ENCODE data around the gene AGAP5. TPM values are rescaled to one million over a fixed set of nuclear protein-coding genes. Genes with fewer than 3 reads are reported as not detected.

Gene AGAP5
- total and polyA plus RNA-seq, 2 donors = 3.7 to 9.0 TPM

- Histone ChIP-seq H3K4me1 (ENCODE audit: control insufficient read depth in 2 of 2, insufficient read depth in 2 of 2, low read length in 2 of 2) (peaks cover 9 to 18% of the 10 kb centered on the region in 2 donors), H3K4me3 (ENCODE audit: low read length in 2 of 2) (no peak overlapping the region), H3K27ac (ENCODE audit: low read depth in 1 of 2, low read length in 1 of 2) (no peak overlapping the region), H3K9me3 (ENCODE audit: control insufficient read depth in 2 of 2, insufficient read depth in 1 of 2, low read length in 1 of 2) (no peaks in the 10 kb centered on the region), H3K27me3 (ENCODE audit: control insufficient read depth in 2 of 2, insufficient read depth in 1 of 2, low read length in 1 of 2) (peaks cover 0 to 18% of the 10 kb centered on the region in 2 donors), H3K36me3 (ENCODE audit: control insufficient read depth in 2 of 2, insufficient read depth in 2 of 2, low read length in 1 of 2) (no peaks in the 10 kb centered on the region)
- WGBS = 31% methylated on average over 5 of the region's 5 CpGs
- DNase-seq (ENCODE audit: low read depth in 6 of 9, low spot score in 9 of 9) = peak in 8 of 9 donors; percentile 24 to 76 (median 52)
Observed at GRCh38 chr10:73644015-73644743, 53.7 kb downstream of the AGAP5 start.

- no peak for DNase-seq (ENCODE audit: low read depth in 6 of 9, low spot score in 9 of 9)
- no peak overlapping the region for H3K4me3 ChIP-seq (ENCODE audit: low read length in 2 of 2)
- WGBS = 84% methylated on average over 2 of the region's 2 CpGs
- H3K36me3 ChIP-seq (ENCODE audit: control insufficient read depth in 2 of 2, insufficient read depth in 2 of 2, low read length in 1 of 2) = no peaks in the 10 kb centered on the region
- no peaks in the 10 kb centered on the region for H3K9me3 ChIP-seq (ENCODE audit: control insufficient read depth in 2 of 2, insufficient read depth in 1 of 2, low read length in 1 of 2)
- H3K4me1 ChIP-seq (ENCODE audit: control insufficient read depth in 2 of 2, insufficient read depth in 2 of 2, low read length in 2 of 2) = peaks cover 8 to 15% of the 10 kb centered on the region in 2 donors
- H3K27me3 ChIP-seq (ENCODE audit: control insufficient read depth in 2 of 2, insufficient read depth in 1 of 2, low read length in 1 of 2) = peaks cover 0 to 18% of the 10 kb centered on the region in 2 donors
- H3K27ac ChIP-seq (ENCODE audit: low read depth in 1 of 2, low read length in 1 of 2) = no peak overlapping the region
Observed at GRCh38 chr10:73643362-73643761, 54.5 kb downstream of the AGAP5 start.

- H3K27ac ChIP-seq (ENCODE audit: low read depth in 1 of 2, low read length in 1 of 2) = no peak within 1 kb of the TSS
- no peaks in the 10 kb centered on the region for H3K36me3 ChIP-seq (ENCODE audit: control insufficient read depth in 2 of 2, insufficient read depth in 2 of 2, low read length in 1 of 2)
- DNase-seq (ENCODE audit: low read depth in 6 of 9, low spot score in 9 of 9) = no peak
- H3K4me3 ChIP-seq (ENCODE audit: low read length in 2 of 2) = no peak within 1 kb of the TSS
- no peaks in the 10 kb centered on the region for H3K9me3 ChIP-seq (ENCODE audit: control insufficient read depth in 2 of 2, insufficient read depth in 1 of 2, low read length in 1 of 2)
- no peaks in the 10 kb centered on the region for H3K4me1 ChIP-seq (ENCODE audit: control insufficient read depth in 2 of 2, insufficient read depth in 2 of 2, low read length in 2 of 2)
- WGBS = 87% methylated on average over 9 of the region's 9 CpGs
- peaks cover 0 to 11% of the 10 kb centered on the region in 2 donors for H3K27me3 ChIP-seq (ENCODE audit: control insufficient read depth in 2 of 2, insufficient read depth in 1 of 2, low read length in 1 of 2)
Observed at GRCh38 chr10:73641328-73642060, 56.4 kb downstream of the AGAP5 start, which contains the start of gene MYOZ1. MYOZ1 (minus strand) TSS chr10:73641474; CDS start chr10:73640017, 1,457 bp downstream.

GRCh38 chr10:73639286-73639685 is 58.6 kb downstream of the AGAP5 start:
- H3K36me3 ChIP-seq (ENCODE audit: control insufficient read depth in 2 of 2, insufficient read depth in 2 of 2, low read length in 1 of 2) = no peaks in the 10 kb centered on the region
- WGBS = 97% methylated on average over 3 of the region's 3 CpGs
- H3K4me3 ChIP-seq (ENCODE audit: low read length in 2 of 2) = no peak overlapping the region
- no peak overlapping the region for H3K27ac ChIP-seq (ENCODE audit: low read depth in 1 of 2, low read length in 1 of 2)
- peaks cover 0 to 11% of the 10 kb centered on the region in 2 donors for H3K27me3 ChIP-seq (ENCODE audit: control insufficient read depth in 2 of 2, insufficient read depth in 1 of 2, low read length in 1 of 2)
- DNase-seq (ENCODE audit: low read depth in 6 of 9, low spot score in 9 of 9) = no peak
- H3K9me3 ChIP-seq (ENCODE audit: control insufficient read depth in 2 of 2, insufficient read depth in 1 of 2, low read length in 1 of 2) = no peaks in the 10 kb centered on the region
- H3K4me1 ChIP-seq (ENCODE audit: control insufficient read depth in 2 of 2, insufficient read depth in 2 of 2, low read length in 2 of 2) = no peaks in the 10 kb centered on the region

- H3K4me3 ChIP-seq (ENCODE audit: low read length in 2 of 2) = no peak overlapping the region
- H3K9me3 ChIP-seq (ENCODE audit: control insufficient read depth in 2 of 2, insufficient read depth in 1 of 2, low read length in 1 of 2) = no peaks in the 10 kb centered on the region
- H3K4me1 ChIP-seq (ENCODE audit: control insufficient read depth in 2 of 2, insufficient read depth in 2 of 2, low read length in 2 of 2) = no peaks in the 10 kb centered on the region
- no peak for DNase-seq (ENCODE audit: low read depth in 6 of 9, low spot score in 9 of 9)
- H3K27ac ChIP-seq (ENCODE audit: low read depth in 1 of 2, low read length in 1 of 2) = no peak overlapping the region
- 63% methylated on average over 1 of the region's 1 CpG for WGBS
- H3K27me3 ChIP-seq (ENCODE audit: control insufficient read depth in 2 of 2, insufficient read depth in 1 of 2, low read length in 1 of 2) = peaks cover 0 to 5% of the 10 kb centered on the region in 2 donors
- H3K36me3 ChIP-seq (ENCODE audit: control insufficient read depth in 2 of 2, insufficient read depth in 2 of 2, low read length in 1 of 2) = no peaks in the 10 kb centered on the region
Observed at GRCh38 chr10:73635781-73636180, 62.1 kb downstream of the AGAP5 start.

- 92% methylated on average over 5 of the region's 5 CpGs for WGBS
- H3K4me3 ChIP-seq (ENCODE audit: low read length in 2 of 2) = no peak overlapping the region
- H3K27me3 ChIP-seq (ENCODE audit: control insufficient read depth in 2 of 2, insufficient read depth in 1 of 2, low read length in 1 of 2) = peaks cover 0 to 3% of the 10 kb centered on the region in 2 donors
- DNase-seq (ENCODE audit: low read depth in 6 of 9, low spot score in 9 of 9) = no peak
- no peaks in the 10 kb centered on the region for H3K36me3 ChIP-seq (ENCODE audit: control insufficient read depth in 2 of 2, insufficient read depth in 2 of 2, low read length in 1 of 2)
- no peaks in the 10 kb centered on the region for H3K9me3 ChIP-seq (ENCODE audit: control insufficient read depth in 2 of 2, insufficient read depth in 1 of 2, low read length in 1 of 2)
- no peak overlapping the region for H3K27ac ChIP-seq (ENCODE audit: low read depth in 1 of 2, low read length in 1 of 2)
- H3K4me1 ChIP-seq (ENCODE audit: control insufficient read depth in 2 of 2, insufficient read depth in 2 of 2, low read length in 2 of 2) = no peaks in the 10 kb centered on the region
Observed at GRCh38 chr10:73634421-73634820, 63.5 kb downstream of the AGAP5 start.

- 98% methylated on average over 5 of the region's 5 CpGs for WGBS
- H3K27me3 ChIP-seq (ENCODE audit: control insufficient read depth in 2 of 2, insufficient read depth in 1 of 2, low read length in 1 of 2) = no peaks in the 10 kb centered on the region
- no peak overlapping the region for H3K27ac ChIP-seq (ENCODE audit: low read depth in 1 of 2, low read length in 1 of 2)
- H3K4me3 ChIP-seq (ENCODE audit: low read length in 2 of 2) = no peak overlapping the region
- H3K4me1 ChIP-seq (ENCODE audit: control insufficient read depth in 2 of 2, insufficient read depth in 2 of 2, low read length in 2 of 2) = peaks cover 4 to 7% of the 10 kb centered on the region in 2 donors
- no peaks in the 10 kb centered on the region for H3K36me3 ChIP-seq (ENCODE audit: control insufficient read depth in 2 of 2, insufficient read depth in 2 of 2, low read length in 1 of 2)
- no peak for DNase-seq (ENCODE audit: low read depth in 6 of 9, low spot score in 9 of 9)
- H3K9me3 ChIP-seq (ENCODE audit: control insufficient read depth in 2 of 2, insufficient read depth in 1 of 2, low read length in 1 of 2) = no peaks in the 10 kb centered on the region
Observed at GRCh38 chr10:73629165-73629564, 68.7 kb downstream of the AGAP5 start.

GRCh38 chr10:73628405-73628804 is 69.5 kb downstream of the AGAP5 start:
- H3K4me1 ChIP-seq (ENCODE audit: control insufficient read depth in 2 of 2, insufficient read depth in 2 of 2, low read length in 2 of 2) = peaks cover 4 to 7% of the 10 kb centered on the region in 2 donors
- no peaks in the 10 kb centered on the region for H3K9me3 ChIP-seq (ENCODE audit: control insufficient read depth in 2 of 2, insufficient read depth in 1 of 2, low read length in 1 of 2)
- no peak for DNase-seq (ENCODE audit: low read depth in 6 of 9, low spot score in 9 of 9)
- H3K36me3 ChIP-seq (ENCODE audit: control insufficient read depth in 2 of 2, insufficient read depth in 2 of 2, low read length in 1 of 2) = no peaks in the 10 kb centered on the region
- H3K27ac ChIP-seq (ENCODE audit: low read depth in 1 of 2, low read length in 1 of 2) = no peak overlapping the region
- H3K4me3 ChIP-seq (ENCODE audit: low read length in 2 of 2) = no peak overlapping the region
- no peaks in the 10 kb centered on the region for H3K27me3 ChIP-seq (ENCODE audit: control insufficient read depth in 2 of 2, insufficient read depth in 1 of 2, low read length in 1 of 2)
- 92% methylated on average over 7 of the region's 7 CpGs for WGBS

GRCh38 chr10:73627300-73627699 is 70.6 kb downstream of the AGAP5 start:
- 97% methylated on average over 6 of the region's 6 CpGs for WGBS
- Histone ChIP-seq H3K9me3 (ENCODE audit: control insufficient read depth in 2 of 2, insufficient read depth in 1 of 2, low read length in 1 of 2) (no peaks in the 10 kb centered on the region), H3K36me3 (ENCODE audit: control insufficient read depth in 2 of 2, insufficient read depth in 2 of 2, low read length in 1 of 2) (no peaks in the 10 kb centered on the region), H3K4me1 (ENCODE audit: control insufficient read depth in 2 of 2, insufficient read depth in 2 of 2, low read length in 2 of 2) (peaks cover 4 to 7% of the 10 kb centered on the region in 2 donors), H3K27ac (ENCODE audit: low read depth in 1 of 2, low read length in 1 of 2) (no peak overlapping the region), H3K4me3 (ENCODE audit: low read length in 2 of 2) (no peak overlapping the region), H3K27me3 (ENCODE audit: control insufficient read depth in 2 of 2, insufficient read depth in 1 of 2, low read length in 1 of 2) (no peaks in the 10 kb centered on the region)
- DNase-seq (ENCODE audit: low read depth in 6 of 9, low spot score in 9 of 9) = no peak
